GM19467 (cell line): ENCODE measurements around the gene ZNF182.
"Not testable (repeated sequence)": the region's sequence is repeated elsewhere in the genome, so short reads cannot be mapped to it uniquely, and the experiment has no call there.

Experiments
- ATAC-seq: cut with Tn5 transposase; IDR thresholded peaks from one replicate; pipeline ENCODE4 v1.9.1; 2021; ENCODE audit warnings: mild to moderate bottlenecking, moderate library complexity; ENCODE audit not compliant: unreplicated experiment

The ZNF182 gene

GRCh38 chrX:48003758-48004457, at the start of gene ZNF182:
Gene ZNF182, minus strand, starts transcription at chrX:48003989. Its CDS starts 1,380 bp downstream, at chrX:48002609.
- peak; percentile 89 for ATAC-seq

DNA sequence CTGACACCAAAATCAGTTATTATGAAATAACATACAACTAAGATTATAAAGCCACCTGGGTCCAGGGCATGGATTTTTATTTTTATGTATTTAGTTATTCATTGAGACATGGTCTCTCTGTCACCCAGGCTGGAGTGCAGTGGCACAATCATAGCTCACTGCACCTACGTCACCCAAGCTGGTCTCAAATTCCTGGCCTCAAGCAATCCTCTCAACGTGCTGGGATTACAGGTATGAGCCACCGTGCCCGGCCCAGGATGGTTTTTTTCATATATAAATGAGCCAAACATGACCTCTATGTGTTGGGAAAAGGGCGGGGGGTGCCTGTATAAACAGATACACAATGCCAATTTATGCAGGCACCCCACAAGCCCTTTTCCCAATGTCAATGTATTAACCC, 43.1 kb upstream of the ZNF182 start:
- no peak for ATAC-seq

DNA sequence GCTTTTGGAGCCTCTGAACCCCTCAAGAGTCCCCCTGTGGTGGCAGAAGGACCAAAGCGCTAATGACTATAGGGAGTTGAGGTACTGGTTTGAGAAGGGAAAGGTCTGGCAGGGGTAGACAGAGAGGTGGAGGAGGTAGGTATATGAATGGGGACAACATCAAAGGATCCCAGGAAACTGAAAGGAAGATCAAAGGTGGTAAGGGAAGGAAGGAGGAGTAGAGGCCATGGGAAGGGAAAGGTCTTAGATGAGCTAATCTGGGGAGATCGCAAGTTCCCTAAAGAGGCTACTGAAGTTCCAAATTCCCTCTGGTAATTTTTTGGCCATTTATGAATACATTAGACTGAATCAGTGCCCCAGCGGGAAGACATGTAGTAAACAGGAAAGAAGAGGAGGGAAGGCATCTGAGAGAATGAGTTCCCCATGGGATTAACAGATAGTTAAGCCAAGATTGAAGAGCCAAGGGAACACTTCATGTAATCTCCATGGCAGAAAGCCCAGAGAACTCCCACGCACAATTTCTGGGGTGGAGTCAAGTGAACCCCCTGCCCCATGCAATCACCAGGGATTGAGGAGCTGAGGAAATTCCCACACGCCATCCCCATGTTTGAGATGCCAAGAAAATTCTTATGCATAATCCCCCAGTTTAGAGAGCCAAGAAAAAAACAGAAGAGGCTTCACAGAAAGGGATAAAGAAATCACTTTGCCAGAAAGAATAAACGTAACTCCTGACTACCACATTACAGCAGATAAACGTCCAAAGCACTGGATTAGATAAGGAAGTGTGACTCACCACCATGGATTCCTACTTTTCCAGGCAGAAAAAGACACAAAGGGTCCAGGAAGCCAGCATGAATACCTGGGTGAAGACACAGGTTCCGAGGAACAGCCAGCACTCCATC, 41.9 kb upstream of the ZNF182 start:
- ATAC-seq = no peak

DNA sequence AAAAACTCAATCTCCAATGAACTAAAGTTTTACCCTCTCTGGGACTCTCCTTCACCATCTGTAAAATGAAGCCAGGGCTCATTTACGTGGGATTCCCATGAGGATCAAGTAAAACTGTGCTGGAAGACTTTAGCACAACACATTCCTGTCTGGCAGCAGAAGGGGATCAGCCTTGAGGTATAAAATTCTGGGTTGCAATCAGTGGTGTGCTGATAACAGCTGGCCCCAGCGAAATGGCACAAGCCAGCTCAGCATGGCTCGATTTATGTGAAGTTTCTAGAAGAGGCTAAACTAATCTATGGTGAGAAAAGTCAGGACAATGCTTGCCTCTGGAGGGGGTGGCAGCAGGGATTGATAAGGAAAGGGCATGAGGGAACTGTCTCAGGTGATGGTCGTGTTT, 39.3 kb upstream of the ZNF182 start:
- ATAC-seq = no peak

GRCh38 chrX:48035891-48036290, 32.1 kb upstream of the ZNF182 start:
- no peak for ATAC-seq

GRCh38 chrX:48030641-48031173, 26.9 kb upstream of the ZNF182 start:
- not testable (repeated sequence) for ATAC-seq

DNA sequence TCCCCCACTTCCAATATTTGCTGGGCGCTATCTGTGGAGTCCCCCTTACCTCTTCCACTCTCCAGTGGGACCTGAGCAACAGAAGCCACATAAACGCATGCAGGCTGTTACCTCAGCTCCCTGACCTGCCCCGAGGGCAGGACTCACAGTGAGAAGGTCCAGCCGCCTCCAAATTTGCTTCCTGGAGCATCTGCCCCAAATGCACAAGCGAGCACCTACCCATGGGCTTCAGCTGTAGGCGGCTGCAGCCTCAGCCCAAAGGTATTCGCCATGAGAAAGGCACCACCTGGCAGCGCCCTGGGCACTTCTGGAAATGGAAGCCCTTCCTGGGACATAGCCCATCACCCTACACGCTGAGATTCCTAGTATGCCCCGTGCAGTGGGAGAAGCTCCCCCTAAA, 26.4 kb upstream of the ZNF182 start:
- no peak for ATAC-seq

DNA sequence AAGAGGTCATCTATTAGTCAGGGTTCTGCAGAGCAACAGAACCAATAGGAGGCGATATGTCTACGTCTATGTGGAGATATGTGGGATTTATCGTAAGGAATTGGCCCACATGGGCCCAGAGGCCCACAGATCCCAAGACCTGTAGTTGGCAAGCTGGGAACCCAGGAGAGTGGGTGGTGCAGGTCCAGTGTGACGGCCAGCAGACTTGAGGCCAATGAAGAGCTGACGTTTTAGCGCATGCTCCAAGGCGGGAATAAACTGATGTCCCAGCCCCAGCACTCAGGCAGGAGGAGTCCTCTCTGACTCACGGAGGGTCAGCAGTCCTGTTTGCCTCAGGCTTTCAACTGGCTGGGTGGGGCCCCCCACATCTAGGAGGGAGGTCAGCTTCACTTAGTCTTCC, 24.3 kb upstream of the ZNF182 start:
- ATAC-seq = no peak

- not testable (repeated sequence) for ATAC-seq
Observed at GRCh38 chrX:48027545-48027944, 23.8 kb upstream of the ZNF182 start.

- ATAC-seq = no peak
Observed at GRCh38 chrX:48025561-48025960, 21.8 kb upstream of the ZNF182 start.

GRCh38 chrX:48022738-48023137, 18.9 kb upstream of the ZNF182 start:
- no peak for ATAC-seq

GRCh38 chrX:48022100-48022499, 18.3 kb upstream of the ZNF182 start:
- no peak for ATAC-seq

DNA sequence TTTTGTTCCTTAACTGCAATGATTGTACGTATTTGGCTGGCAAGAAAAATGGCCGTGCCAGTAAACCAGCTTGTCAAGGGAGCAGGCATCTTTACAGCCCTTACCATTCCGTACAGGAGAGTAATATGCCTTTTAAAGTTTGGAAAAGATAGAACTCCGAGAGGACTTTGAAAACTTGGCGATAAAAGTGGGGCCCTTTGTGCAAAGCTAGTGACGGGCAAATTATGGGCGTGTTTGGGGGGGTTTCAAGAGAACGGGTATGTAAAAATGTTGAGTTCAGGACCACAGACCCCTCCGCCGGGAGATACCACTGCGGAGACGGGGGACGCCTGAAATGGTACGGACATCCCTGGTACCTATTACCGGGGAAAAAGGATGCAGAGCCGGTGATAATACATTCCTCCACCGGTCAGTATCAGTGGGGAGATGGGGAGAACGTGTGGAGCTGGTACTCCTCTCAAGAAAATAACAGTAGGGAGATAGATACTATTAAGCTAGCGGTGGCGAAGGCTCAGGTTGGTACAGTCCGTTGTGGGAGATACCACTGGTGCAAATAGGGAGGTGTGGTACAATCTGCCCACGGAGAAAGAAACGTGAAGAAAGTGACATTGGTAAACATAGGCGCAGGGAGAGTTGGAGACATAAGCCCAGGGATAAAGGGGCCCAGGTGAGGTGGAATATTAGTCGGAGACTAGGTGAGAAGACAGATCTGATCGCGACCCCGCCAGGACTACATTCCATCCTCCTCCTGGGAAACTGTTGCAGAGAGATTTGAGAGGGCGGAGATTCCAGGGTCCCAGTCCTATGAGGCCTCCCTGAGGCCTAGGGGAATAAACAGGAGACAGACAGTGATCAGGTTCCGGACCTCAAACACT, 17.5 kb upstream of the ZNF182 start:
- ATAC-seq = peak; percentile 56

GRCh38 chrX:48020472-48020871, 16.7 kb upstream of the ZNF182 start:
- ATAC-seq = not testable (repeated sequence)

- ATAC-seq = not testable (repeated sequence)
Observed at GRCh38 chrX:48019892-48020291, 16.1 kb upstream of the ZNF182 start.

DNA sequence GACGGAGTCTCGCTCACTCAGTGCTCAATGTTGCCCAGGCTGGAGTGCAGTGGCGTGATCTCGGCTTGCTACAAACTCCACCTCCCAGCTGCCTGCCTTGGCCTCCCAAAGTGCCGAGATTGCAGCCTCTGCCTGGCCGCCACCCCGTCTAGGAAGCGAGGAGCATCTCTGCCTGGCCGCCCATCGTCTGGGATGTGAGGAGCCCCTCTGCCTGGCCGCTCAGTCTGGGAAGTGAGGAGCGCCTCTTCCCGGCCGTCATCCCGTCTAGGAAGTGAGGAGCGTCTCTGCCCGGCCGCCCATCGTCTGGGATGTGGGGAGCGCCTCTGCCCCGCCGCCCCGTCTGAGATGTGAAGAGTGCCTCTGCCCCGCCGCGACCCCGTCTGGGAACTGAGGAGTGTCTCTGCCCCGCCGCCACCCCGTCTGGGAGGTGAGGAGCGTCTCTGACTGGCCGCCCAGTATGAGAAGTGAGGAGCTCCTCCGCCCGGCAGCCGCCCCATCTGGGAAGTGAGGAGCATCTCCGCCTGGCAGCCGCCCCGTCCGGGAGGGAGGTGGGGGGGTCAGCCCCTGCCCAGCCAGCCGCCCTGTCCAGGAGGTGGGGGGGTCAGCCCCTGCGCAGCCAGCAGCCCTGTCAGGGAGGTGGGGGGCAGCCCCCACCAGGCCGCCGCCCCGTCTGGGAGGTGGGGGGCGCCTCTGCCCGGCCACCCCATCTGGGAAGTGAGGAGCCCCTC, 13.0 kb upstream of the ZNF182 start:
- not testable (repeated sequence) for ATAC-seq

GRCh38 chrX:48009445-48009960, 5.7 kb upstream of the ZNF182 start:
- ATAC-seq = not testable (repeated sequence)

DNA sequence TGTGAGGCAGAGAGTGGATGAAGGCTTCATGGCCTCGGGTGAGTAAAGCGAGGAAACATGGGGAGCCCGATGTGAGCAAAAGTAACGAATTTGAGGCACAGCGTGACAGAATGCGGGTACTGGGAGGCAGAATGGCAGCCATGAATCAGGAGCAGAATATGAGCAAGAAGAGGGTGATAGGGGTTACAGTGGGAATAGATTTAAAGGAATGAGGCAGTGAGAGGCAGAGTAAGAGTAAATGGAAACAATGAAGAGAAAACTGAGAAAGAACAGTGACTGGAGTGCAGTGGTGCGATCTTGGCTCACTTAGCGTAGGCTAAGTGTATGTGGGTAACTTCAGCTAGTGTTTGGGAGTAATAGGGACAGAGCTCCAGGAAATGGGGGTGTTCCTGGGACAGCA, 2.9 kb upstream of the ZNF182 start, which contains the start of gene SPACA5:
Gene SPACA5 (plus strand): TSS at position 301 of the 400 bp plus-strand sequence. CDS start 815 bp downstream, outside the sequence.
- not testable (repeated sequence) for ATAC-seq

DNA sequence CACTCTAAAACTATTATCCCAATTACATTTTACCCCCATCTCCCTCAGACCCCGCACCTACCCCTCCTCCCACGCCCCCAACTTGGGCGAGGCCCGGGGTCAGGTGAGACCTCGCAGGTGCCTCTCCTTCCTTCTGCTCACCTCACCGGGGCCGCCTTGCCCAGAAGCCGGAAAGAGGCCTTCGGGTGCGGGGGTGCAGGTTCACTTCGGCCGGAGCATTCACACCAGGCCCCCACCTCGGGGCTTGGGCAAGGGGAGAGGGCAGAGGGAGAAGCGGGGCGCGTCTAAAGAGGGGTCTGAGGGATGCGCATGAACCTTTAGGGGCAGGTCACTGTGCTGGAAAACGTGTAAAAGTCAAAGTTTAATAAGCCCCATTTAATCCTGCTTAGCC, 427 bp downstream of the ZNF182 start:
- ATAC-seq = no peak

DNA sequence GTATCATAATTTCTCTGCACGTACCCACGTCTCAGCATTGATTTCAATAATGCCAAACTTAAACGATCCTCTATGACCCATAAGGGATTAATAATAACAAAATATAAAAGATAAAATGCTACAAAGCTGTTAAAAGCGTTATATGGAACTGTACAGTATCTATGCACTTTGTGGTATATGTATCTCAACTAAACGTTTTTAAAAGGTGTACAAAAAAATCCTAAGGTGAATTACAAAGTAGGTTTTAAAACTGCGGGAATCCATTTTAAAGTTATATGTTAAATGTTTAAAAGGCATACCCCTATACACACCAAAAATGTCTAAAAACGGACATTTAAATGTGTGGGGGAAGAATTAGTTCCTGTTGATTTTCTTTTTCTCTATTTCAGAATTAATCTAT, 860 bp downstream of the ZNF182 start:
- no peak for ATAC-seq
